Activated naive CD8-positive, alpha-beta T cell (primary cell): Measurements from ENCODE around the gene CD14.
A peak's percentile ranks its signal among the peaks of the same experiment; 100 is the strongest.
"Not testable (repeated sequence)": the region's sequence is repeated elsewhere in the genome, so short reads cannot be mapped to it uniquely, and the experiment has no call there.

Experiments used
- H3K27ac Mint-ChIP-seq: one replicate; pipeline ENCODE4 v1.8.0; 2021; ENCODE audit warnings: mixed read lengths
- H3K27me3 Mint-ChIP-seq: one replicate; pipeline ENCODE4 v1.8.0; 2021; ENCODE audit warnings: mixed read lengths
- H3K36me3 Mint-ChIP-seq: one replicate; pipeline ENCODE4 v1.8.0; 2021; ENCODE audit warnings: mixed read lengths
- H3K4me1 Mint-ChIP-seq: one replicate; pipeline ENCODE4 v1.8.0; 2021; ENCODE audit warnings: low read depth, mixed read lengths
- H3K4me3 Mint-ChIP-seq: one replicate; pipeline ENCODE4 v1.8.0; 2021; ENCODE audit warnings: mild to moderate bottlenecking, mixed read lengths
- H3K9me3 Mint-ChIP-seq: one replicate; pipeline ENCODE4 v1.8.0; 2021; ENCODE audit warnings: low read depth, mixed read lengths

CD14 gene

DNA sequence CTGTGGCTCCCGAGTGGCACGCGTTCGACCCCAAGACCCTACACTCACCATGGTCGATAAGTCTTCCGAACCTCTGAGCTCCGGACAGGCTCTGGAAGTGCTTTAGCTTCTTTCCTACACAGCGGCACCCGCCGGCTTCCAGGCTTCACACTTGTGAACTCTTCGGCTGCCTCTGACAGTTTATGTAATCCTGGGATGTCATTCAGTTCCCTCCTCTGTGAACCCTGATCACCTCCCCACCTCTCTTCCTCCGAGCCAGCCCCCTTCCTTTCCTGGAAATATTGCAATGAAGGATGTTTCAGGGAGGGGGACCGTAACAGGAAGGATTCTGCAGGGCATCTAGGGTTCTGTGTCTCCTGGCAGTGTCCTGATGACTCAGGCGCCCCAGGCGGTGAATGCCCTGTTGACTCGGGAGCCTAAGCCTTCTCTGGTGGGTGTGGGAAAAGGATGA, at the start of gene CD14:
Gene CD14 (minus strand): TSS at position 155 of the 451 bp plus-strand sequence. CDS start 104 bp downstream, at position 51.
- Mint-ChIP-seq H3K4me1 (peaks cover 27% of the 10 kb centered on the region), H3K4me3 (peak within 1 kb of the TSS; percentile 88), H3K36me3 (peaks cover 3% of the 10 kb centered on the region), H3K9me3 (no peaks in the 10 kb centered on the region), H3K27me3 (peaks cover 2% of the 10 kb centered on the region), H3K27ac (peak within 1 kb of the TSS; percentile 34)

DNA sequence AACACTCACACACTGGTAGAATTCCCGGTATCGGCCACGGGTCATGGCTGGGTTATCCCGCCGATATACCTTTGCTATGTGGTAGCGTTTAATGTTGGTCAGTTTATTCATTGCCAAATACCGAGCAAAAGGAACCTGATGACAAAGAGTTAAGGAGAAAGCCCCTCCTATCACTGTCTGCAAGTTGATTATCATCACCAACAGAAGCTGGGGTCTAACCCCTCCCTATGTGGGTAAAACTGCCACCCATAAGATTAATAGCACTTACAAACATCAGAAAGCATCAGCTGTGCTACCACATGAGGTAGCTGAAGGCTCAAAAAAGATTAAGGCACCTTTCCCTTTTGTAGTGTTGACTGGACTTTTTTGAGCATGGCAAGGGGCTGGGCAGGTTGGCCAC, 46.0 kb upstream of the CD14 start:
- peaks cover 9% of the 10 kb centered on the region for H3K36me3 Mint-ChIP-seq
- peaks cover 4% of the 10 kb centered on the region for H3K4me1 Mint-ChIP-seq
- no peak overlapping the region for H3K27ac Mint-ChIP-seq
- H3K4me3 Mint-ChIP-seq: no peak overlapping the region
- no peaks in the 10 kb centered on the region for H3K9me3 Mint-ChIP-seq
- no peaks in the 10 kb centered on the region for H3K27me3 Mint-ChIP-seq

GRCh38 chr5:140677947-140678346, 45.0 kb upstream of the CD14 start:
- Mint-ChIP-seq H3K27ac (peak overlapping the region; percentile 68), H3K4me3 (no peak overlapping the region), H3K9me3 (no peaks in the 10 kb centered on the region), H3K4me1 (peaks cover 4% of the 10 kb centered on the region), H3K27me3 (no peaks in the 10 kb centered on the region), H3K36me3 (peaks cover 8% of the 10 kb centered on the region)

- peaks cover 4% of the 10 kb centered on the region for H3K4me1 Mint-ChIP-seq
- H3K27me3 Mint-ChIP-seq: no peaks in the 10 kb centered on the region
- no peaks in the 10 kb centered on the region for H3K9me3 Mint-ChIP-seq
- H3K4me3 Mint-ChIP-seq: no peak overlapping the region
- H3K36me3 Mint-ChIP-seq: peaks cover 6% of the 10 kb centered on the region
- H3K27ac Mint-ChIP-seq: no peak overlapping the region
Measured at GRCh38 chr5:140674629-140675028, 41.7 kb upstream of the CD14 start.

DNA sequence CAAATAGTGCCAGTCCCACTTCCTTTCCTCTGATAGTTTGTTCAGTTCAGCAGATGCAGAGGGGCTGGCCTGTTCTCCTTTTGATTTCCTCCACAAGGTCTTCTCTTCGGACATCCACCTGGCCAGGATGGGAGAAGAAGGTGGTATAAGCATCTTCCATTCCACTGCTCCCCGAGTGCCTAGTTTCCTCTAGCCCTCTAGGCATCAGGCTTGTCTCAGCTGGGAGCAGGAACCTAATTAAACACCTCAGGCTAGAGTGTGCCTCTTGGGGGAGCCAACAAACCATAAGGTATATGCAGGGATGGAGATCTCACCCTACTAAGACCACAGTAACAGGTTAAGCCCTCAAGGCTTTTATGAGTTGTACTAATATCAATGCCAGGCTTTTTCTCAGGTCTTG, 41.2 kb upstream of the CD14 start:
- peaks cover 6% of the 10 kb centered on the region for H3K36me3 Mint-ChIP-seq
- H3K4me1 Mint-ChIP-seq: peaks cover 4% of the 10 kb centered on the region
- H3K27ac Mint-ChIP-seq: no peak overlapping the region
- no peak overlapping the region for H3K4me3 Mint-ChIP-seq
- H3K9me3 Mint-ChIP-seq: no peaks in the 10 kb centered on the region
- no peaks in the 10 kb centered on the region for H3K27me3 Mint-ChIP-seq

GRCh38 chr5:140673187-140673976, 40.4 kb upstream of the CD14 start, which contains the start of gene DND1:
TSS of gene DND1 (minus strand) at chr5:140673576. CDS start at chr5:140673542, 34 bp downstream.
- peaks cover 6% of the 10 kb centered on the region for H3K36me3 Mint-ChIP-seq
- H3K4me1 Mint-ChIP-seq: peaks cover 4% of the 10 kb centered on the region
- no peaks in the 10 kb centered on the region for H3K27me3 Mint-ChIP-seq
- H3K4me3 Mint-ChIP-seq: no peak within 1 kb of the TSS
- no peaks in the 10 kb centered on the region for H3K9me3 Mint-ChIP-seq
- no peak within 1 kb of the TSS for H3K27ac Mint-ChIP-seq

GRCh38 chr5:140672455-140673186, 39.6 kb upstream of the CD14 start:
- Mint-ChIP-seq H3K4me3 (no peak overlapping the region), H3K4me1 (peaks cover 11% of the 10 kb centered on the region), H3K27ac (no peak overlapping the region), H3K36me3 (peaks cover 9% of the 10 kb centered on the region), H3K9me3 (no peaks in the 10 kb centered on the region), H3K27me3 (no peaks in the 10 kb centered on the region)

- no peaks in the 10 kb centered on the region for H3K9me3 Mint-ChIP-seq
- no peak overlapping the region for H3K27ac Mint-ChIP-seq
- H3K36me3 Mint-ChIP-seq: peaks cover 14% of the 10 kb centered on the region
- H3K4me3 Mint-ChIP-seq: no peak overlapping the region
- no peaks in the 10 kb centered on the region for H3K27me3 Mint-ChIP-seq
- H3K4me1 Mint-ChIP-seq: peaks cover 21% of the 10 kb centered on the region
Measured at GRCh38 chr5:140671472-140672125, 38.6 kb upstream of the CD14 start.

DNA sequence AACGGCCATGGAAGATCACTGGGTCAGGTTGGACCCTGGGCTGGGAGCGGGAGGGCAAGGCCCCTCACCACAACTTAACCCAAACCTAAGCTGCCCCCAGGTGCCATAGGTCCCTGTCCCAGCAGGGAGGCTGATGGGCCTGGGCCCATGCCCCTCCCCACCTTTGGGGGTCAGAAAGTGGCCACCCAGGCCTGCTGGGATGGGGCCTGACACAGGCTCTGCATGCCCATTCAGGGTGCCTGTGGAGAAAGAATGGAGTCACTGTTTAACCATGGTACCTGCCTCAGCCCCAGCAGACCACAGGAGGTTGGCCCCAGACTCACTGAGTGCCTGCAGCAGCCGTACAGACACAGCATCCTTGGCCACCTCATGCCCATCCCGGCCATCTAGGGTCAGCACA, 38.1 kb upstream of the CD14 start:
- not testable (repeated sequence) for H3K27me3 Mint-ChIP-seq, H3K4me3 Mint-ChIP-seq, H3K27ac Mint-ChIP-seq, H3K9me3 Mint-ChIP-seq
- Mint-ChIP-seq H3K4me1 (peaks cover 25% of the 10 kb centered on the region), H3K36me3 (peaks cover 17% of the 10 kb centered on the region)

GRCh38 chr5:140664359-140665119, 31.6 kb upstream of the CD14 start, which contains the start of gene WDR55:
TSS of gene WDR55 (plus strand) at chr5:140664904. CDS start at chr5:140664913, 9 bp downstream.
- H3K27me3 Mint-ChIP-seq: no peaks in the 10 kb centered on the region
- H3K27ac Mint-ChIP-seq: peak within 1 kb of the TSS; percentile 95
- peaks cover 15% of the 10 kb centered on the region for H3K36me3 Mint-ChIP-seq
- peak within 1 kb of the TSS; percentile 98 for H3K4me3 Mint-ChIP-seq
- no peaks in the 10 kb centered on the region for H3K9me3 Mint-ChIP-seq
- peaks cover 37% of the 10 kb centered on the region for H3K4me1 Mint-ChIP-seq

- peak overlapping the region; percentile 98 for H3K4me3 Mint-ChIP-seq
- H3K27me3 Mint-ChIP-seq: no peaks in the 10 kb centered on the region
- peak overlapping the region; percentile 95 for H3K27ac Mint-ChIP-seq
- peaks cover 37% of the 10 kb centered on the region for H3K4me1 Mint-ChIP-seq
- no peaks in the 10 kb centered on the region for H3K9me3 Mint-ChIP-seq
- peaks cover 15% of the 10 kb centered on the region for H3K36me3 Mint-ChIP-seq
Measured at GRCh38 chr5:140664030-140664358, 31.0 kb upstream of the CD14 start.

DNA sequence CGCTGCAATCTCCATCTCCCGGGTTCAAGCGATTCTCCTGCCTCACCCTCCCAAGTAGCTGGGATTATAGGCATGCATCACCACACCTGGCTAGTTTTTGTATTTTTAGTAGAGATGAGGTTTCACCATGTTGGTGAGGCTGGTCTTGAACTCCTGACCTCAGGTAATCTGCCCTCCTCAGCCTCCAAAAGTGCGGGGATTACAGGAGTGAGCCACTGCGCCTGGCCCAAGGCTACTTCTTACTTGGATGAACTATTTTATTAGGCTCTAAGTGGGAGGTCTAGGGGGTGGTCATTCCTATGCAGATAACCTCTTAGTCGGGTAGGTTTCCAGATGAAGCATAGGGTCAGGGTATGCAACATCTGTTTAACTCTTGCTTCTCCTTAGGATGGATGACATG, 27.4 kb upstream of the CD14 start:
- H3K27me3 Mint-ChIP-seq, H3K9me3 Mint-ChIP-seq, H3K4me3 Mint-ChIP-seq, H3K27ac Mint-ChIP-seq: not testable (repeated sequence)
- Mint-ChIP-seq H3K4me1 (peaks cover 14% of the 10 kb centered on the region), H3K36me3 (peaks cover 11% of the 10 kb centered on the region)

- Mint-ChIP-seq H3K27me3 (no peaks in the 10 kb centered on the region), H3K27ac (no peak overlapping the region), H3K4me3 (no peak overlapping the region), H3K36me3 (peaks cover 11% of the 10 kb centered on the region), H3K9me3 (no peaks in the 10 kb centered on the region), H3K4me1 (peaks cover 8% of the 10 kb centered on the region)
Measured at GRCh38 chr5:140658870-140659269, 25.9 kb upstream of the CD14 start.

- H3K9me3 Mint-ChIP-seq: no peaks in the 10 kb centered on the region
- H3K27ac Mint-ChIP-seq: peak overlapping the region; percentile 98
- H3K4me3 Mint-ChIP-seq: peak overlapping the region; percentile 100
- H3K27me3 Mint-ChIP-seq: no peaks in the 10 kb centered on the region
- peaks cover 49% of the 10 kb centered on the region for H3K4me1 Mint-ChIP-seq
- peaks cover 10% of the 10 kb centered on the region for H3K36me3 Mint-ChIP-seq
Measured at GRCh38 chr5:140647042-140647419, 14.1 kb upstream of the CD14 start.
